Esophagus squamous epithelium (tissue), 4 donors: ENCODE data around the gene GUCY1A1.

Source experiments
- POLR2A ChIP-seq, 4 donors: fragments of 450-650 bp; IDR thresholded peaks; one replicate each; pipeline ENCODE4 v1.6.1; 2017; ENCODE audit warnings: antibody characterized with exemption in 4 of 4, mild to moderate bottlenecking in 4 of 4, moderate library complexity in 3 of 4
- TF ChIP-seq, protein P1 (sequence below), 6 experiments: fragments of 450-650 bp in 4 of 6; fragments of 200-600 bp in 2 of 6; sonication (generic) in 2 of 6; IDR thresholded peaks; one replicate each; pipeline ENCODE4 v1.5.1; 2016 to 2019; ENCODE audit warnings: antibody characterized with exemption in 6 of 6, mild to moderate bottlenecking in 4 of 6, moderate library complexity in 4 of 6

DNA sequence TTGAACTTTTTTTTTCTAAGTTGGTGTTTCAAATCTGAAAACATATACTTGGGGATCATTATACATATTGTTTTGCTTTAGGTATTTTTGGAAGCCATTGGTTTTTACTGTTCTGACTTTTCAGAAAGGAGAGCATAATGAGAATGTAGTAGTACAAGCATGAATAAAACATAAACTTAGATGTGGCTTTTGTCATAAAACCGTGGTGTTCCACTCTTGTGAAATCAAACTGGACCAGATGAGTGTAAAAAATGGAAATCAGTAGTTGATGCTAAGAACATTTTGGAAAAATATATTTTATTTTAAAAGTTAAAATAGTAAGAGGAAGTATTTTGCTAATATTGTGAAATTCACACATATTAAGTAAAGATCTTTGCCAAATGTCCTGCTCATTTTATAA lies 29.6 kb downstream of the GUCY1A1 start:
- TF ChIP-seq, protein P1, sequence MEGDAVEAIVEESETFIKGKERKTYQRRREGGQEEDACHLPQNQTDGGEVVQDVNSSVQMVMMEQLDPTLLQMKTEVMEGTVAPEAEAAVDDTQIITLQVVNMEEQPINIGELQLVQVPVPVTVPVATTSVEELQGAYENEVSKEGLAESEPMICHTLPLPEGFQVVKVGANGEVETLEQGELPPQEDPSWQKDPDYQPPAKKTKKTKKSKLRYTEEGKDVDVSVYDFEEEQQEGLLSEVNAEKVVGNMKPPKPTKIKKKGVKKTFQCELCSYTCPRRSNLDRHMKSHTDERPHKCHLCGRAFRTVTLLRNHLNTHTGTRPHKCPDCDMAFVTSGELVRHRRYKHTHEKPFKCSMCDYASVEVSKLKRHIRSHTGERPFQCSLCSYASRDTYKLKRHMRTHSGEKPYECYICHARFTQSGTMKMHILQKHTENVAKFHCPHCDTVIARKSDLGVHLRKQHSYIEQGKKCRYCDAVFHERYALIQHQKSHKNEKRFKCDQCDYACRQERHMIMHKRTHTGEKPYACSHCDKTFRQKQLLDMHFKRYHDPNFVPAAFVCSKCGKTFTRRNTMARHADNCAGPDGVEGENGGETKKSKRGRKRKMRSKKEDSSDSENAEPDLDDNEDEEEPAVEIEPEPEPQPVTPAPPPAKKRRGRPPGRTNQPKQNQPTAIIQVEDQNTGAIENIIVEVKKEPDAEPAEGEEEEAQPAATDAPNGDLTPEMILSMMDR (IDR thresholded peaks at IDR 0.05), result no peak
- TF ChIP-seq POLR2A (IDR thresholded peaks at IDR 0.05), result no peak
